Stimulated activated CD4-positive, alpha-beta T cell treated with anti-CD3 and anti-CD28 coated beads, Interleukin-1b, Interleukin-23, amount 100 ng/mL, for 24 hours (primary cell): ENCODE data around the gene CCDC127.
"Not testable (repeated sequence)": the region's sequence is repeated elsewhere in the genome, so short reads cannot be mapped to it uniquely, and the experiment has no call there.

ENCODE experiments used
- DNase-seq, 4 experiments: peaks; one replicate each; pipeline ENCODE4 v3.0.0-alpha.2; 2020; ENCODE audit warnings: low read depth in 4 of 4, low spot score in 1 of 4

CCDC127 gene

DNA sequence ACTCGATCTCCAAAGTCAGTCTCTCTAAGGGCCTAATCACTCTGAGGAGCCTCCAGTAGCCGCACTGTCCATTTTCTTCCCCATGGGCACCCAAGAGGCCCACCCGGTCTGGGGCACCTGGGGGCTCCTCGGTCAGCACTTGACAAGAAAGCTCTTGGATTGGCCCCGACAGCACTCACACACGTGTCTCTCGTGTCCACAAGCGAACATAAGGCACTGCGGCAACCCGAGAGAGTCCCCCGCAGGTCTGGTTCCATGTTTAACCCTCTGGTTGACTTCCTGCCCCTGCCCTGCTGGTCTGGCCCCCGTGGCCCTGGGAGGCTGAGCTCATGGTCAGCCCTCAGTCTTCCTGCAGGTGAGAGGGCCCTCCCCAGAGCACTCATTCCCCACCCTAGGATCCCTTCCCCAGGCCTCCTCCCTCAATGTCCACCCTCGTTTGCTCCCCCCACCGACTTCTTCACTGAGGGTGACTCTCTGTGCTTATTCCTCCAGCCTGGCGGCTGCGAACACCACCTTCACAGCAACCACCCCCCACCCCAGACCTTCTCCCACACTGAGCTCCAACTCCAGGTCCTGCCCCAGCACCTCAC lies 43.0 kb downstream of the CCDC127 start:
- DNase-seq, result no peak

DNA sequence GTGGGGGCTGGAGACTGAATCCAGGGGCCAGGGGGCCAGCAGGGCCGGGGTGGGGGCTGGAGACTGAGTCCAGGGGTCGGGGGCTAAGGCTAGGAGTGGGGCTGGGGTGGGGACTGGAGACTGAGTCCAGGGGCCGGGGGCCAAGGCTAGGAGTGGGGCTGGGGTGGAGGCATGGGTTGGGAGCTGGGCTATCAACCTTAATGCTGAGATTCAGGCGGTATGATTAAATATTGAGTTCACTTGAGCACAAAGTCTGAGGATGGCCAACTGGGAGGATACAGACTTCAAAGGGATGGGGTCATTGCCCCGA lies 43.7 kb downstream of the CCDC127 start:
- no peak for DNase-seq

DNA sequence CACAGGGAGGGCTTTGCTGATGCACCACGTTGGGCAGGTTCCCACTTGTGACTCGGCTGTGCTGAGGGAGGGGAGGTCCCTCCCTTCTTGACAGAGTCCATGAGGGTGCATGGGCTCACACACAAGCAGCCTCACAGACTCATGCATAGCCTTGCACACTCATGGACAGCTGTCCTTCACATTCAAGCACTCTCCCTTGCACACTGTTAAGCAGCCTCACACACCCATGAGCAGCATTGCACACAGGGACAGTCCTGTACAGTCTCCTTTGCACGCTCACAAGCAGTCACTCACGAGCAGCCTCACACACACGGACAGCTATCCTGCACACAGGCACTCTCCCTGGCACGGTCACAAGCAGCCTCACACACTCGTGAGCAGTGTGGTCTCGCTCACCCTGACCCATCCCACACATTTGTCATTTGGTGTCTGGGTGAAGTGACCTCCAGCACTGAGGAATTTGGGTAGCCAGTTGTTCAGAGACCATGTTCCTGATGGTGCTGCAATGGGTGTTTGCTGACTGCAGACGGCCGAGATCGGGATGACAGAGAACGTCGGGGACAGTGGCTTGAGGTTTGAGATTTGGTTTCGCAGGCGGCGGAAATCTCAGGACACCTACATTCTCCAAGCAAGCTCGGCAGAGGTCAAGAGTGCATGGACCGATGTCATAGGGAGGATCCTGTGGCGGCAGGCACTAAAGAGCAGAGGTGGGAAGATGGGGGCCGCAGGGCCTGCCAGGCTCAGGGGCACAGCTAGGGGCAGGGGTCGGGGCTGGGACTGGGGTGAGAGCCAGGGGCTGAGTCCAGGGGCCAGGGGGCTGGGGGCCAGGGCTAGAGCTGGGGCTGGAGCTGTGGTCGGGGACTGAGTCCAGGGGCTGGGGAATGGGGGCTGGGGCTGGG lies 44.3 kb downstream of the CCDC127 start:
- no peak for DNase-seq

GRCh38 chr5:172841-173251 lies 45.1 kb downstream of the CCDC127 start:
- no peak for DNase-seq

DNA sequence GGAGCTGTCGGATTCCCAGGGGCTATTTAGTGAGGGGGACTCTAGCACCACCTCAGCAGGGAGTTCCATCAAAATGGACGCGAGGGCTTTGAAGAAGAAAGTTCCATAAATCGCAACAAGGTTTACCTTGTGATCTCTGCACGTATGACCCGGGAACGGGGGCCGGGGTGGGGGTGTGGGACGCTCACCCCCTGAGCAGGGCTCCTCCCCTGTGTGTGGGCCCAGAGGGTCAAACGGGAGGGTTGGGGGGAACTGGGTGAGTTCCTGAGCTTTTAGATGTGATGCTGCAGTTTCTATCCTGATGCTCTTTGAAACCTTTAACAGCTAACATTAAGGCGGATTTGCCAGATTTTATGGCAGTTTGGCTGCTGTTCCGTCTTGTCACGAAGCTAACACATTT lies 45.5 kb downstream of the CCDC127 start:
- DNase-seq, result no peak

GRCh38 chr5:171801-172331 lies 46.1 kb downstream of the CCDC127 start:
- DNase-seq, result no peak

- no peak for DNase-seq
These were observed 46.8 kb downstream of the CCDC127 start for GRCh38 chr5:170971-171800.

DNA sequence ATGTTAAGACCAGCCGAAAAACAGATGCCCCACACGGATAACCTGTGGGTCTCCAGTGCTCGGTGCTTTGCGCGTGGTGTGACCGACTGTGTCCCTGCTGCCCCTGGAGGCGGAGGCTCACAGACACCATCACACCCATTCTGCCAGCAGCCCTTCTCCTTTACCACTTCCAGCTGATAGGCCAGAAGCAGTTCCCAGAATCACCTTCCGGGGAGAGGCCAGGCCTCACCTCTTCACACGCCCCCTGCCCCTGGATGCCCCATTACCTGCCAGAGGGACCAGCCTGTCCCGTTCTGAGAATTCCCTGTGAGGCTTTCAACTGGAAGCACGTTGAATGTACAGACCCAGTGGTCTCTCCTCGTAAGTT lies 48.2 kb downstream of the CCDC127 start:
- no peak for DNase-seq

DNA sequence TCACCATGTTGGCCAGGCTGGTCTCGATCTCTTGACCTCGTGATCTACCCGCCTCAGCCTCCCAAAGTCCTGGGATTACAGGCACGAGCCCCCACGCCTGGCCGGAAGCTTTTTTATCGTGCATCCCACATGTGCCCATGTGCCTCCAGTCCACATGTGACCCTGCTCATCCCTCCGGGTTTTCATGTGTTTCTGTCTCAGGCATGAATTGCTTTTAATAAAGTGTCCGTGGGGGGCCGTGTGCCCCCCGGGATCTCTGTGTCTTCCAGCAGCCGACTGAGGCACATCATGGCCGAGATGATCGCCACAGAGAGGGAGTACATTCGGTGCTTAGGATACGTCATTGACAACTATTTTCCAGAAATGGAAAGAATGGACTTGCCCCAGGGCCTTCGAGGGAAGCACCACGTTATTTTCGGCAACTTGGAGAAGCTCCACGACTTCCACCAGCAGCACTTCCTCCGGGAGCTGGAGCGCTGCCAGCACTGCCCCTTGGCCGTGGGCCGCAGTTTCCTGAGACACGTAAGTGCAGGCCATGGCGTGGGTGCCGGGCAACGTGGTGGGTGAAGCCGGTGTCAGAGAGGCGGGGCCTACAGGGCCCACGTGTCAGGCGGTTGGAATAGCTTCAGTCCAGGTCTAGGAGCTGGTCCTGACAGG lies 48.8 kb downstream of the CCDC127 start:
- no peak for DNase-seq

- DNase-seq, result no peak
These were observed 49.8 kb downstream of the CCDC127 start for GRCh38 chr5:167982-168660.

DNA sequence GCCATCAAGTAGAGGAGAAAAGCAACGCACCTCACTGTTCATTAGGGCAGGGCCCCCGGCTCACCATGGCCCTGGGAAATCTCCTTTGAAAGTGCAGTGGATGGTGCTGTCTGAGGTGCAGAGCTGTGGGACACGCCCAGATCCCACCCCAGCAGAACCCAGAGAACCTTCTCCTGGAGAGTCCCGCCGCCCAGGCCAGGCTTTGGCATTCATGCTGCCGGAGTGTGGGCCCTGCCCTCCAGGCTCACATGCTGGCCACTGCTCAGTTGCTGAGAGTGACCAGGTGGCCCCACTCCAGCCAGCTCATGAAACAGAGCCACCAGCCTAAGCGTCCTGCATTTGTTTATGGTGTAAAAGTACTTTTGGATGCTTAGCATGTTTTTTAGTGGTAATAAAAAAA lies 50.4 kb downstream of the CCDC127 start:
- DNase-seq, result no peak

DNA sequence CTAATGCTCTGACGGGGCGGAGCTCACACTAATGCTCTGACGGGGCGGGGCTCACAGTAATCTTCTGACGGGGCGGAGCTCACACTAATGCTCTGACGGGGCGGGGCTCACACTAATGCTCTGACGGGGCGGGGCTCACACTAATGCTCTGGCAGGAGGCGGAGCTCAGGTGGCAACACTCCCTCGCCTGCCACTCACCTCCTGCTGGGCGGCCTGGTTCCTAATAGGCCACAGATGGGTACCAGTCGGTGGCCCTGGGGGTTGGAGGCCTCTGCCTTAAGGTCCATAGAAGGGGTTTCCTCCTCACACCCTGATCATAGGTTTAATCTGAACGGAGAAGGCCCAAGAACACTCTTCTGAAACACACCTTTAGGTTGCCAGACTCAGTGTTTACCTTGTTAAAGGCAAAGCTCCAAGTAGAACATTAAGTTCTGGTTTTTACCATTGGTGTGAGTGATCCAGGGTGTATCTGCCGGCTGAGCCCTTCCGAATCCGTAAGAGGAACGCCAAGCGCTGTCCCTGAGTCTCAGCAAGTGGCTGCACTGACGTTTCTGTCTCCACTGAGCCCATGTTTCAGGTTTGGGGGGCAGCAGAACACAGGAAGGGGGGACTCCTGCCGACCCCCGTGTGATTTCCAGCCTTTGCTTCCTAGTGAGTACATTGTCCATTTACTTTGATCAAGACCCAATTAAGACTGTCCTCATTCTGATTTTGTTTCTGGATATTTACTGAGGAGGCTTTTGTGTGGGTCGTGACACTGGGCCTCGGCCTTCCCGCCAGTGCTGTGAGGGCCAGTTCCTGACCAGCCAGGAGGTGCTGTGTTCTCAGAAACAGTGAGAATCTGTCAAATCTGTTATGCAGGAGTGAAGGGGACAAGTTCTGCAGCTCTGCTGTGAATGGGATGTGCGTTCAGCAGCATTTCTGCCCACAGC lies 51.2 kb downstream of the CCDC127 start:
- DNase-seq, result no peak

DNA sequence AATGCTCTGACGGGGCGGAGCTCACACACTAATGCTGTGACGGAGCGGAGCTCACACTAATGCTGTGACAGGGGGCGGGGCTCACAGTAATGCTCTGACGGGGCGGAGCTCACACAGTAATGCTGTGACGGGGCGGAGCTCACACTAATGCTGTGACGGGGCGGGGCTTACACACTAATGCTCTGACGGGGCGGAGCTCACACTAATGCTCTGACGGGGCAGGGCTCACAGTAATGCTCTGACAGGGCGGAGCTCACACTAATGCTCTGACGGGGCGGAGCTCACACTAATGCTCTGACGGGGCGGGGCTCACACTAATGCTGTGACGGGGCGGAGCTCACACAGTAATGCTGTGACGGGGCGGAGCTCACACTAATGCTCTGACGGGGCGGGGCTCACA lies 53.2 kb downstream of the CCDC127 start:
- not testable (repeated sequence) for DNase-seq

DNA sequence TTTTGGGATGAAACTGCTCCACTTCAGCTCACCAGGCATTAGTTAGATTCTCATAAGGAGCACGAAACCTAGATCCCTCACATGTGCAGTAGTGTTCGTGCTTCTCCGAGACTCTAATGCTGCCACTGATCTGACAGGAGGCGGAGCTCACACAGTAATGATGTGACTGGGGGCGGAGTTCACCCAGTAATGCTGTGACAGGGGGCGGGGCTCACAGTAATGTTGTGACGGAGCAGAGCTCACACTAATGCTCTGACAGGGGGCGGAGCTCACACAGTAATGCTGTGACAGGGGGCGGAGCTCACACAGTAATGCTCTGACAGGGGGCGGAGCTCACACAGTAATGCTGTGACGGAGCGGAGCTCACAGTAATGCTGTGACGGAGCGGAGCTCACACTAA lies 53.7 kb downstream of the CCDC127 start:
- DNase-seq, result no peak

GRCh38 chr5:163841-164240 lies 54.1 kb downstream of the CCDC127 start:
- no peak for DNase-seq

DNA sequence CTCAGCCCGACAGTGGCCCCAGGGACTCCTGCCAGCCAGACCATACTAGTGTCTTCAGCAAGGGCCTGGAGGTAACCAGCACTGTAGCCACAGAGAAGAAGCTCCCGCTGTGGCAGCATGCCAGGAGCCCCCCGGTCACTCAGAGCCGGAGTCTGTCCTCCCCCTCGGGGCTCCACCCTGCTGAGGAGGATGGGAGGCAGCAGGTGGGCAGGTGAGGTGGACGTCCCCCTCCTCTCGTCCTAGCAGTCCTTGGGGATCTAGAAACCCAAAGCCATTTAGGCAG lies 54.7 kb downstream of the CCDC127 start:
- no peak for DNase-seq

- DNase-seq, result no peak
These were observed 55.2 kb downstream of the CCDC127 start for GRCh38 chr5:162565-163337.

GRCh38 chr5:162190-162564 lies 55.8 kb downstream of the CCDC127 start:
- DNase-seq, result no peak

DNA sequence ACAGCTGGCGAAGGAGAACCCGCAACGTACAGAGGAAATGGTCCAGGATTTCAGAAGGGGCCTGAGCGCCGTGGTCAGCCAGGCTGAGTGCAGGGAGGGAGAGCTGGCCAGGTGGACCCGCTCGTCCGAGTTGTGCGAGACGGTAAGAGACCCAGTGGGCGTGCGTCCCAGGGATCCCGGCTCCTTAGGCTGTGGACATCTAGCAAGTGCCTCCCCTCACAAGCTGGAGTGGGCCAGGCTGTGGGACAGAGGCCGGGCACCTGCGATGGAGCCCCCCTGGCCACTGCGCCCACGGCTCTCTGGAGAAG lies 56.2 kb downstream of the CCDC127 start:
- DNase-seq, result no peak
